GM18508 (cell line): Measurements from ENCODE around the gene RAD51D.

Source experiments
- ATAC-seq: cut with Tn5 transposase; IDR thresholded peaks from one replicate; pipeline ENCODE4 v1.9.1; 2021; ENCODE audit warnings: moderate number of reproducible peaks; ENCODE audit not compliant: insufficient read depth, unreplicated experiment

The RAD51D gene

DNA sequence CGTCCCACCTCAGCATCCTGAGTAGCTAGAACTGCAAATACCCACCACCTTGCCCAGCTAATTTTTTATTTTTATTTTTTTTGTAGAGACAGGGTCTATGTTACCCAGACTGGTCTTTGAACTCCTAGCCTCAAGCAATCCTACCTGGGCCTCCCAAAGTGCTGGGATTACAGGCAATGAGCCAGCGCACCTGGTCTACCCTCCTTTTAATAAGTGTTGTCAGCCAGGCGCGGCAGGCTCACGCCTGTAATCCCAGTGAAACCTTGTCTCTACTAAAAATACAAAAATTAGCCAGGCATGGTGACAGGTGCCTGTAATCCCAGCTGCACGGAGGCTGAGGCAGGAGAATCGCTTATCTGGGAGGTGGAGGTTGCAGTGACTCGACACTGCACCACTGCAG, 75.5 kb downstream of the RAD51D start:
- no peak for ATAC-seq
